GM10248 (cell line): ENCODE results near the gene PAH.

Experiments
- CTCF ChIA-PET: fragments of 300-600 bp; sonication (Branson Sonifier 250); formaldehyde crosslinking; extraction: SDS; loops from one replicate; lab custom pipeline; 2021; ENCODE audit warnings: antibody characterized with exemption; lab: Yijun Ruan, JAX
- POLR2A ChIA-PET: fragments of 350-650 bp; sonication (Branson Sonifier 250); formaldehyde crosslinking; extraction: SDS; loops from one replicate; lab custom pipeline; 2020; ENCODE audit warnings: antibody characterized with exemption; lab: Yijun Ruan, JAX
- DNase-seq: peaks from one replicate; pipeline ENCODE4 v3.0.0; 2012; ENCODE audit errors: extremely low spot score
- CTCF ChIP-seq: IDR thresholded peaks from 2 replicates; pipeline ENCODE4 v1.5.1; 2012; ENCODE audit warnings: mild to moderate bottlenecking, low read depth; ENCODE audit errors: extremely low read depth, missing control alignments, control extremely low read depth

The PAH gene

GRCh38 chr12:102939670-102940222 is 22.7 kb upstream of the PAH start:
- no peak for DNase-seq
- CTCF ChIA-PET = interaction anchor here (0.9 to 4.8 kb wide), 11 partner anchors 8 to 688 kb away, joined by 3 to 33 read pairs (median 4); no protein-coding TSS in a partner anchor
- POLR2A ChIA-PET = no interaction called here
- no peak for TF ChIP-seq CTCF

- no peak for TF ChIP-seq CTCF
- ChIA-PET POLR2A (no interaction called here), CTCF (interaction anchor here (0.9 to 4.8 kb wide), 9 partner anchors 10 to 610 kb away, joined by 3 to 33 read pairs (median 4); no protein-coding TSS in a partner anchor)
- no peak for DNase-seq
Measured at GRCh38 chr12:102939059-102939458, 22.0 kb upstream of the PAH start.

GRCh38 chr12:102933168-102933567 is 16.1 kb upstream of the PAH start:
- no peak for TF ChIP-seq CTCF
- CTCF ChIA-PET = no interaction called here
- no peak for DNase-seq
- POLR2A ChIA-PET = no interaction called here

- ChIA-PET POLR2A (no interaction called here), CTCF (interaction anchor here (1.6 kb wide), 1 partner anchor 21 kb away, joined by 3 read pairs; no protein-coding TSS in a partner anchor)
- no peak for DNase-seq
- TF ChIP-seq CTCF = no peak
Measured at GRCh38 chr12:102927220-102927619, 10.2 kb upstream of the PAH start.

DNA sequence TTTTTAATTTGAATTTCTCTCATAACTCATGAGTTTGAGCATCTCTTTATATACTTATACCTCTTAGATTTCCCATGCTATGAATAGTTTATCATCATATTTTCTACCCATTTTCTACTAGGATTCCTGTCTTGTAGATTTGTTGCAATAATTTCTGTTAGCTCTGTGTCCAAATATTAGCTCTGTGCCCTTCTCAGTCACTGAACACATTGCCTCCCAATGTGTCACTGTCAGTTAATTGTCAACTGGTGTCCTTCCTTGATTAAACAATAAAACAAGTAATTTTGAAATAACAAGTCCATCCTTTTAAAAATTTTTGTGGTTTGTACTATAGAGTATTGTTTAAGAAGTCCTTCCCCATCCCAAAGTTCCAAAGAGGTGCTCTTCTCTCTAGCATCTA is 4.2 kb upstream of the PAH start:
- CTCF ChIA-PET = interaction anchor here (1.1 kb wide), 1 partner anchor 27 kb away, joined by 4 read pairs; no protein-coding TSS in a partner anchor
- POLR2A ChIA-PET = no interaction called here
- no peak for TF ChIP-seq CTCF
- DNase-seq = no peak

GRCh38 chr12:102920271-102920670 is 3.2 kb upstream of the PAH start:
- CTCF ChIA-PET = interaction anchor here (1.1 to 1.4 kb wide), 2 partner anchors 28 to 36 kb away, joined by 3 to 4 read pairs; no protein-coding TSS in a partner anchor
- no peak for DNase-seq
- TF ChIP-seq CTCF = no peak
- POLR2A ChIA-PET = no interaction called here

- POLR2A ChIA-PET = no interaction called here
- CTCF ChIA-PET = interaction anchor here (1.4 kb wide), 1 partner anchor 35 kb away, joined by 3 read pairs; no protein-coding TSS in a partner anchor
- no peak for TF ChIP-seq CTCF
- no peak for DNase-seq
Measured at GRCh38 chr12:102918840-102919239, 1.8 kb upstream of the PAH start.
